Vagina (tissue), 2 donors: ENCODE measurements around the gene THOC5. TPM values are rescaled to one million over a fixed set of nuclear protein-coding genes. Genes with fewer than 3 reads are reported as not detected.
"Not testable (repeated sequence)": the region's sequence is repeated elsewhere in the genome, so short reads cannot be mapped to it uniquely, and the experiment has no call there.

Source experiments
- DNase-seq, 2 donors: peaks; one replicate each; pipeline ENCODE4 v3.0.0-alpha.2; 2017; ENCODE audit errors: extremely low spot score in 2 of 2
- H3K27ac ChIP-seq: fragments of 200-600 bp; sonication (generic); one replicate; pipeline ENCODE4 v1.5.1; 2019
- H3K27me3 ChIP-seq: fragments of 200-600 bp; sonication (generic); one replicate; pipeline ENCODE4 v1.5.1; 2019
- H3K36me3 ChIP-seq, 2 donors: fragments of 200-600 bp; sonication (generic); one replicate each; pipeline ENCODE4 v1.5.1; 2017 to 2019
- H3K4me1 ChIP-seq: fragments of 200-600 bp; sonication (generic); one replicate; pipeline ENCODE4 v1.5.1; 2019
- H3K4me3 ChIP-seq, 2 donors: fragments of 200-600 bp; sonication (generic); 1 replicate in 1 of 2; 2 replicates in 1 of 2; pipeline ENCODE4 v1.5.1; 2016 to 2019
- H3K9me3 ChIP-seq: fragments of 200-600 bp; sonication (generic); one replicate; pipeline ENCODE4 v1.5.1; 2019
- CTCF ChIP-seq, 3 experiments: fragments of 450-650 bp in 2 of 3; fragments of 200-600 bp in 1 of 3; sonication (generic) in 1 of 3; IDR thresholded peaks; one replicate each; pipeline ENCODE4 v1.5.1; 2017 to 2019; ENCODE audit warnings: antibody characterized with exemption in 3 of 3, mild to moderate bottlenecking in 2 of 3, moderate library complexity in 2 of 3
- POLR2A ChIP-seq, 2 donors: fragments of 450-650 bp; IDR thresholded peaks; one replicate each; pipeline ENCODE4 v1.6.1; 2017; ENCODE audit warnings: antibody characterized with exemption in 2 of 2, mild to moderate bottlenecking in 2 of 2, moderate library complexity in 2 of 2
- POLR2AphosphoS5 ChIP-seq, 2 donors: sonication (generic); formaldehyde crosslinking; IDR thresholded peaks; one replicate each; pipeline ENCODE4 v1.9.0; 2017; ENCODE audit warnings: antibody characterized with exemption in 2 of 2, mild to moderate bottlenecking in 2 of 2, low read depth in 1 of 2; ENCODE audit not compliant: insufficient read depth in 1 of 2
- intact Hi-C: fragments of 100-400 bp; cut with DNase I; formaldehyde crosslinking; loops from one replicate; pipeline ENCODE4 v1.15.1; 2023
- total RNA-seq: library from RNA; depleted of rRNA; stranded (reverse); fragments of >200 nt; gene quantifications from one replicate; pipeline ENCODE4 v1.2.3, GENCODE V29; 2016

The THOC5 gene
- total RNA-seq, 1 donor from 2014 or later = 32.2 TPM

GRCh38 chr22:29569011-29569678, 15.6 kb upstream of the THOC5 start:
- Histone ChIP-seq H3K4me1 (no peaks in the 10 kb centered on the region), H3K27me3 (no peaks in the 10 kb centered on the region), H3K9me3 (no peaks in the 10 kb centered on the region), H3K4me3 (no peak overlapping the region), H3K36me3 (peaks cover 0 to 16% of the 10 kb centered on the region in 2 donors), H3K27ac (no peak overlapping the region)
- no peak for DNase-seq
- TF ChIP-seq CTCF (IDR thresholded peaks at IDR 0.05) (no peak), POLR2AphosphoS5 (IDR thresholded peaks at IDR 0.05; ENCODE audit: insufficient read depth in 1 of 2, low read depth in 1 of 2) (no peak), POLR2A (IDR thresholded peaks at IDR 0.05) (no peak)
- intact Hi-C loops = no loop called here

DNA sequence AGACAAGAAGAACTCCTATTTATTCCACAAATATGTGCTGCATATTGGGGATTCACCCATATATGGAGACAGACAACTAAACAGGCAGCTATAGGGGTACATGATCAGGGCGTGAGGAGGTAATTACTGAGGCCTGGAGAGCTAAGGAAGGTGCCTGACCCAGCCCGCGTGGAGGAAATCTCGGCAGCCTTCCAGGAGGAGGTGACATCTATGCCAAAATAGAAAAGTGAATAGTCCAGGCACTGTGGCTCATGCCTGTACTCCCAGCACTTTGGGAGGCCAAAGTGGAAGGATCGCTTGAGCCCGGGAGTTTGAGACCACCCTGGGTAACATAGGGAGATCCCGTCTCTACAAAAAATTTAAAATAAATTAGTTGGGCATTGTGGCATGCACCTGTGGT, 13.8 kb upstream of the THOC5 start:
- Histone ChIP-seq H3K4me1 (no peaks in the 10 kb centered on the region), H3K36me3 (peaks cover 0 to 16% of the 10 kb centered on the region in 2 donors), H3K9me3 (no peaks in the 10 kb centered on the region), H3K4me3 (no peak overlapping the region), H3K27me3 (no peaks in the 10 kb centered on the region), H3K27ac (no peak overlapping the region)
- DNase-seq = no peak
- TF ChIP-seq POLR2A (IDR thresholded peaks at IDR 0.05) (no peak), CTCF (IDR thresholded peaks at IDR 0.05) (no peak), POLR2AphosphoS5 (IDR thresholded peaks at IDR 0.05; ENCODE audit: insufficient read depth in 1 of 2, low read depth in 1 of 2) (no peak)
- intact Hi-C loops = no loop called here

DNA sequence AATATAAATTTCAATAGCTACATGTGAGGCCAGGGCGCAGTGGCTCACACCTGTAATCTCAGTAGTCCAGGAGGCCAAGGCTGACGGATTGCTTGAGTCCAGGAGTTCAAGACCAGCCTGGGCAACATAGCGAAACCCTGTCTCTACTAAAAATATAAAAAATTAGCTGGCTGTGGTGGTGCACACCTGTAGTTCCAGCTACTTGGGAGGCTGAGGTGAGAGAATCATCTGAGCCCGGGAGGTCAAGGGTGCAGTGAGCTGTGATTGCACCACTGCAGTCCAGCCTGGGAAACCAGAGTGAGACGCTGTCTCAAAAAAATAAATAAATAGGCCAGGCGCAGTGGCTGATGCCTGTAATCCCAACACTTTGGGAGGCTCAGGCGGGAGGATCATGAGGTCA, 13.0 kb upstream of the THOC5 start:
- H3K4me3 ChIP-seq, H3K9me3 ChIP-seq, H3K27ac ChIP-seq, H3K27me3 ChIP-seq, intact Hi-C loops, DNase-seq, H3K4me1 ChIP-seq: not testable (repeated sequence)
- H3K36me3 ChIP-seq = peaks cover 0 to 21% of the 10 kb centered on the region in 2 donors

DNA sequence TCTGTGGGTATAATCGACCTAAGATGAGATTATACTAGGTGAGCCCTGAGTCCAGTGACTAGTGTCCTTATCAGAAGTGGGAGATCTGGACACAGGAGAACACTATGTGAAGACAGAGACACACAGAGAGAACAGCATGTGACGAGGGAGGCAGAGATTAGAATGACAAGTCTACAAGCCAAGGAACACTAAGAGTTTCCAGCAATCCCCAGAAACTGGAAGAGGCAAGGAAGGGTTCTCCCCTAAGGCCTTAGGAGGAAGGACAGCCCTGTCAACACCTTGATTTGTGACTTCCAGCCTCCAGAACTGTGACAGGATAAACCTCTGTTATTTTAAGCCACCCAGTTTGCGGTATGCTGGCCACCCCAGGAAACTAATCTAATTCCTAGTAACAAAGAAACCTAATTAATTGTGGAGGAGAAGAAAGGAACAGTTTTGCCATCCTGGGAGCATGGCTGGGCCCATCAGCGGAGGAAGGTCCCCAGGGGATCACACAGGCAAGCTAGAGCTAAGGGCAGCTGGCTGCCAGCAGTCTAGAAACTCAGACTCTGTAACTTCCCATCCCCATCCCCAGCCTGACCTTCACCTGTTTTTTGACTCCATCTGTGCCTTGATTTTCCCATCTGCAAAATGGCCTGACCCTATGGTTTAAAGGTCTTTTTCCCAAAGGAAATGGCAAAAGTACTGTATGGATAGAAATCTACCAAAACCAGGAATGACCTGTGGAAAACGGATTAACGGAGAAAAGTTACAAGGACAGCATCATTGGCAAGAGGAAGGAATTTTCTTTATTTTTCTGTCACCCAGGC, 10.3 kb upstream of the THOC5 start:
- Histone ChIP-seq H3K27ac (no peak overlapping the region), H3K4me1 (no peaks in the 10 kb centered on the region), H3K9me3 (no peaks in the 10 kb centered on the region), H3K4me3 (no peak overlapping the region), H3K27me3 (no peaks in the 10 kb centered on the region), H3K36me3 (peaks cover 0 to 27% of the 10 kb centered on the region in 2 donors)
- intact Hi-C loops = no loop called here
- TF ChIP-seq CTCF (IDR thresholded peaks at IDR 0.05) (no peak), POLR2A (IDR thresholded peaks at IDR 0.05) (no peak), POLR2AphosphoS5 (IDR thresholded peaks at IDR 0.05; ENCODE audit: insufficient read depth in 1 of 2, low read depth in 1 of 2) (no peak)
- DNase-seq = no peak

GRCh38 chr22:29559853-29560252, 6.3 kb upstream of the THOC5 start:
- Histone ChIP-seq H3K36me3 (peaks cover 0 to 30% of the 10 kb centered on the region in 2 donors), H3K4me1 (no peaks in the 10 kb centered on the region), H3K27me3 (no peaks in the 10 kb centered on the region), H3K4me3 (no peak overlapping the region), H3K27ac (no peak overlapping the region), H3K9me3 (no peaks in the 10 kb centered on the region)
- no peak for DNase-seq
- intact Hi-C loops = no loop called here
- TF ChIP-seq POLR2A (IDR thresholded peaks at IDR 0.05) (no peak), CTCF (IDR thresholded peaks at IDR 0.05) (no peak), POLR2AphosphoS5 (IDR thresholded peaks at IDR 0.05; ENCODE audit: insufficient read depth in 1 of 2, low read depth in 1 of 2) (no peak)
